Neuron (in vitro differentiated cells): ENCODE data around the gene AGO1.

ENCODE experiments used
- H2AFZ ChIP-seq: one replicate; pipeline ENCODE4 v1.6.1; 2013; ENCODE audit warnings: low read depth, mild to moderate bottlenecking, inconsistent platforms, low read length, moderate library complexity
- H3K27me3 ChIP-seq: one replicate; pipeline ENCODE4 v1.6.1; 2013; ENCODE audit warnings: low read length; ENCODE audit not compliant: insufficient read depth
- H3K36me3 ChIP-seq: one replicate; pipeline ENCODE4 v1.6.1; 2013; ENCODE audit warnings: low read length; ENCODE audit not compliant: insufficient read depth
- H3K4me1 ChIP-seq: one replicate; pipeline ENCODE4 v1.6.1; 2013; ENCODE audit warnings: low read length; ENCODE audit not compliant: insufficient read depth
- H3K4me3 ChIP-seq: 2 replicates; pipeline ENCODE4 v1.5.1; 2013; ENCODE audit warnings: mild to moderate bottlenecking, low read length, moderate library complexity
- H3K9me3 ChIP-seq: one replicate; pipeline ENCODE4 v1.6.1; 2013; ENCODE audit warnings: low read length

AGO1 gene

GRCh38 chr1:35882945-35883634, at the start of gene AGO1:
TSS of gene AGO1 (plus strand) at chr1:35883209. CDS start at chr1:35883422, 213 bp downstream.
- H3K36me3 ChIP-seq = peaks cover under 1% of the 10 kb centered on the region
- peaks cover 41% of the 10 kb centered on the region for H3K4me1 ChIP-seq
- H3K4me3 ChIP-seq = peak within 1 kb of the TSS; percentile 99
- no peaks in the 10 kb centered on the region for H3K9me3 ChIP-seq
- peak within 1 kb of the TSS; percentile 78 for H2AFZ ChIP-seq
- H3K27me3 ChIP-seq = no peaks in the 10 kb centered on the region

GRCh38 chr1:35833395-35833794, 49.6 kb upstream of the AGO1 start:
- no peaks in the 10 kb centered on the region for H3K27me3 ChIP-seq
- H3K4me3 ChIP-seq = no peak overlapping the region
- peaks cover 5% of the 10 kb centered on the region for H3K9me3 ChIP-seq
- H3K4me1 ChIP-seq = no peaks in the 10 kb centered on the region
- H2AFZ ChIP-seq = no peak overlapping the region
- peaks cover 79% of the 10 kb centered on the region for H3K36me3 ChIP-seq

- H3K4me1 ChIP-seq = no peaks in the 10 kb centered on the region
- H3K27me3 ChIP-seq = no peaks in the 10 kb centered on the region
- no peak overlapping the region for H3K4me3 ChIP-seq
- H2AFZ ChIP-seq = no peak overlapping the region
- peaks cover 5% of the 10 kb centered on the region for H3K9me3 ChIP-seq
- peaks cover 77% of the 10 kb centered on the region for H3K36me3 ChIP-seq
These were observed 48.8 kb upstream of the AGO1 start for GRCh38 chr1:35834218-35834617.

- H3K36me3 ChIP-seq = peaks cover 76% of the 10 kb centered on the region
These were observed 47.6 kb upstream of the AGO1 start for GRCh38 chr1:35835398-35835797.

GRCh38 chr1:35836734-35837133, 46.3 kb upstream of the AGO1 start:
- Histone ChIP-seq H3K4me1 (no peaks in the 10 kb centered on the region), H3K9me3 (peaks cover 5% of the 10 kb centered on the region), H3K4me3 (no peak overlapping the region), H3K36me3 (peaks cover 75% of the 10 kb centered on the region), H2AFZ (no peak overlapping the region), H3K27me3 (no peaks in the 10 kb centered on the region)

More at GRCh38 chr1:35835398-35835797, 47.6 kb upstream of the AGO1 start:
- H3K4me1 ChIP-seq = no peaks in the 10 kb centered on the region
- peaks cover 5% of the 10 kb centered on the region for H3K9me3 ChIP-seq
- H3K27me3 ChIP-seq = no peaks in the 10 kb centered on the region
- H3K4me3 ChIP-seq = no peak overlapping the region
- H2AFZ ChIP-seq = no peak overlapping the region

GRCh38 chr1:35838693-35839245, 44.2 kb upstream of the AGO1 start:
- H2AFZ ChIP-seq = no peak overlapping the region
- no peak overlapping the region for H3K4me3 ChIP-seq
- peaks cover 5% of the 10 kb centered on the region for H3K9me3 ChIP-seq
- peaks cover 79% of the 10 kb centered on the region for H3K36me3 ChIP-seq
- no peaks in the 10 kb centered on the region for H3K27me3 ChIP-seq
- H3K4me1 ChIP-seq = no peaks in the 10 kb centered on the region

- Histone ChIP-seq H3K4me1 (no peaks in the 10 kb centered on the region), H2AFZ (no peak overlapping the region), H3K27me3 (no peaks in the 10 kb centered on the region), H3K36me3 (peaks cover 60% of the 10 kb centered on the region), H3K9me3 (no peaks in the 10 kb centered on the region), H3K4me3 (no peak overlapping the region)
These were observed 38.2 kb upstream of the AGO1 start for GRCh38 chr1:35844826-35845225.

- H3K4me3 ChIP-seq = no peak overlapping the region
- H3K27me3 ChIP-seq = no peaks in the 10 kb centered on the region
- no peaks in the 10 kb centered on the region for H3K4me1 ChIP-seq
- no peak overlapping the region for H2AFZ ChIP-seq
- no peaks in the 10 kb centered on the region for H3K9me3 ChIP-seq
- peaks cover 64% of the 10 kb centered on the region for H3K36me3 ChIP-seq
These were observed 37.2 kb upstream of the AGO1 start for GRCh38 chr1:35845766-35846165.

- no peaks in the 10 kb centered on the region for H3K9me3 ChIP-seq
- H3K36me3 ChIP-seq = peaks cover 61% of the 10 kb centered on the region
These were observed 35.0 kb upstream of the AGO1 start for GRCh38 chr1:35847935-35848565.

GRCh38 chr1:35850051-35850450, 33.0 kb upstream of the AGO1 start:
- H3K4me3 ChIP-seq = no peak overlapping the region
- H3K4me1 ChIP-seq = peaks cover 9% of the 10 kb centered on the region
- no peak overlapping the region for H2AFZ ChIP-seq
- no peaks in the 10 kb centered on the region for H3K27me3 ChIP-seq
- H3K36me3 ChIP-seq = peaks cover 58% of the 10 kb centered on the region
- H3K9me3 ChIP-seq = no peaks in the 10 kb centered on the region

More at GRCh38 chr1:35847935-35848565, 35.0 kb upstream of the AGO1 start:
- H3K27me3 ChIP-seq = no peaks in the 10 kb centered on the region
- no peak overlapping the region for H3K4me3 ChIP-seq
- no peak overlapping the region for H2AFZ ChIP-seq
- no peaks in the 10 kb centered on the region for H3K4me1 ChIP-seq

GRCh38 chr1:35850716-35851115, 32.3 kb upstream of the AGO1 start:
- peaks cover 55% of the 10 kb centered on the region for H3K36me3 ChIP-seq
- no peak overlapping the region for H3K4me3 ChIP-seq
- H2AFZ ChIP-seq = no peak overlapping the region
- H3K27me3 ChIP-seq = no peaks in the 10 kb centered on the region
- no peaks in the 10 kb centered on the region for H3K9me3 ChIP-seq
- H3K4me1 ChIP-seq = peaks cover 13% of the 10 kb centered on the region

GRCh38 chr1:35851132-35851869, 31.7 kb upstream of the AGO1 start:
- no peak overlapping the region for H2AFZ ChIP-seq
- H3K36me3 ChIP-seq = peaks cover 58% of the 10 kb centered on the region
- H3K4me1 ChIP-seq = peaks cover 13% of the 10 kb centered on the region
- no peak overlapping the region for H3K4me3 ChIP-seq
- no peaks in the 10 kb centered on the region for H3K9me3 ChIP-seq
- H3K27me3 ChIP-seq = no peaks in the 10 kb centered on the region

- Histone ChIP-seq H3K27me3 (no peaks in the 10 kb centered on the region), H3K36me3 (peaks cover 60% of the 10 kb centered on the region), H3K4me1 (peaks cover 13% of the 10 kb centered on the region)
These were observed 30.8 kb upstream of the AGO1 start for GRCh38 chr1:35852241-35852640.

More at GRCh38 chr1:35852241-35852640, 30.8 kb upstream of the AGO1 start:
- H3K4me3 ChIP-seq = no peak overlapping the region
- no peak overlapping the region for H2AFZ ChIP-seq
- no peaks in the 10 kb centered on the region for H3K9me3 ChIP-seq
